ENCODE results near the gene CCT3.

Gene CCT3

GRCh38 chr1:156282479-156283222 lies 55.4 kb downstream of the CCT3 start, which contains the start of gene SMG5:
SMG5 (minus strand) TSS chr1:156282825; CDS start chr1:156282680, 145 bp downstream.
- DNase-seq (ENCODE audit: low read depth in 3 of 3, low spot score in 1 of 3), result peak; percentile 86 to 93 (median 92)

GRCh38 chr1:156281693-156282478 lies 56.2 kb downstream of the CCT3 start:
- DNase-seq (ENCODE audit: low read depth in 3 of 3, low spot score in 1 of 3), result no peak

GRCh38 chr1:156281281-156281680 lies 56.8 kb downstream of the CCT3 start:
- peak in 1 of 3 donors; percentile 27 for DNase-seq (ENCODE audit: low read depth in 3 of 3, low spot score in 1 of 3)

GRCh38 chr1:156279837-156280236 lies 58.3 kb downstream of the CCT3 start:
- no peak for DNase-seq (ENCODE audit: low read depth in 3 of 3, low spot score in 1 of 3)

- DNase-seq (ENCODE audit: low read depth in 3 of 3, low spot score in 1 of 3), result no peak
These were observed 61.1 kb downstream of the CCT3 start for GRCh38 chr1:156276966-156277381.

GRCh38 chr1:156276532-156276931 lies 61.6 kb downstream of the CCT3 start:
- no peak for DNase-seq (ENCODE audit: low read depth in 3 of 3, low spot score in 1 of 3)

- DNase-seq (ENCODE audit: low read depth in 3 of 3, low spot score in 1 of 3), result no peak
These were observed 67.8 kb downstream of the CCT3 start for GRCh38 chr1:156270314-156270713.

- DNase-seq (ENCODE audit: low read depth in 3 of 3, low spot score in 1 of 3), result no peak
These were observed 69.8 kb downstream of the CCT3 start for GRCh38 chr1:156268336-156268735.

GRCh38 chr1:156266051-156266450 lies 72.0 kb downstream of the CCT3 start:
- no peak for DNase-seq (ENCODE audit: low read depth in 3 of 3, low spot score in 1 of 3)

GRCh38 chr1:156263288-156263655 lies 74.8 kb downstream of the CCT3 start:
- no peak for DNase-seq (ENCODE audit: low read depth in 3 of 3, low spot score in 1 of 3)

- DNase-seq (ENCODE audit: low read depth in 3 of 3, low spot score in 1 of 3), result no peak
These were observed 75.4 kb downstream of the CCT3 start for GRCh38 chr1:156262461-156263287.

- DNase-seq (ENCODE audit: low read depth in 3 of 3, low spot score in 1 of 3), result no peak
These were observed 77.2 kb downstream of the CCT3 start for GRCh38 chr1:156260896-156261295.

- DNase-seq (ENCODE audit: low read depth in 3 of 3, low spot score in 1 of 3), result no peak
These were observed 78.3 kb downstream of the CCT3 start for GRCh38 chr1:156259805-156260204.

Data from stimulated activated CD4-positive, alpha-beta T cell treated with anti-CD3 and anti-CD28 coated beads, TNF-alpha, amount 100 ng/mL, for 1 hour (primary cell).